ENCODE results near the gene CAMTA1.

The CAMTA1 gene

DNA sequence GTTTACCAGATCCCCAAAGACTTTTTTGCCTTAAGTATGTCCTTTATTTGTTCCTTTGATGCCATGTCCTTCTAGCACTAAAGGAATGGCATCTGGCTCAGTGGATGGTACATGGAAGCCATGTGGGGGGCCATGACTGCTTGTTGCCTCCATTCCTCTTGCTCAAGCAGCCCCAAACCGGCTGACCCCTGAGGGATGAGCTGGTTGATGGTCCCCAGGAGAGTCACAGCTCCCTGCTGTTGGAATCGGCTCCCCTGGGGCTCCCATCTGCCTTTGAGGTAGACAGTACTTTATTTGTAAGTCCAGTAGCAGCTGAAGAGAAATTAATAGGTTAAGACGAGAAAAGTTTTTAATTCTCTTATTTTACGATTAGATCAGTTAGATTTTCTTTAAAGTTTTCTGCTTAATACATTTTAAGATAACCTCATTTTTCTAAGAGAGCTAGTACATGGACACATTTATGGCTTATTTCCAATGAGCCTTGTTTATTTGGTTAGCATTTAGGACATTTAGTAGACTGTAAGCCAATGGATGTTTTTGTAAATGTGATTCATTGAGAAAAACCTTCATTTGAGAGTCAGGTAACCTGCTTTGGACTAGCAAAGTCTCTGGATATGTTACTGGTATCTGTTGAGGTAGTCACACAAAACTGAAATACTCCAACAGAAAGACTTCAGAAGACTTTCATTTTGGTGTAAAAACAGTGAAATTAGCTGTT lies 88.2 kb downstream of the CAMTA1 start:
- DNase-seq (ENCODE audit: low read depth, low spot score), result no peak

DNA sequence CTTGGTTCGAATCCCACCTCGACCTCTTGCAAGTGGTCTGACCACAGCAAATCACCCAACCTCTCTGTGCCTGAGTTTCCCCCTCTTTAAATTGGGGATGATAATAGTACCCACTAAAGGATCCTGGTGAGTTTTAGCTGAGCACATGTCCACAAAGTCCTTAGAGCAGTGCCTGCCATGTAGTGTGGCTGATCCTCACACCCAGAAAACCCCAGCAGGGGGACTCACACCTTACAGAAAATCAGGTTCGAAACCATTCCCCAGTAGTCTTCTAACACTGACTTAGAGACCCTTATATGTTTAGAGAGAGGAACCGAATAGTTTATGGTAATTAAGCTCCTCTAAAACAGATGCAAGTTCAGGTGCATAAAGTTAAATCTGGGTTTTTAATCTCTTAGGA lies 89.0 kb downstream of the CAMTA1 start:
- no peak for DNase-seq (ENCODE audit: low read depth, low spot score)

DNA sequence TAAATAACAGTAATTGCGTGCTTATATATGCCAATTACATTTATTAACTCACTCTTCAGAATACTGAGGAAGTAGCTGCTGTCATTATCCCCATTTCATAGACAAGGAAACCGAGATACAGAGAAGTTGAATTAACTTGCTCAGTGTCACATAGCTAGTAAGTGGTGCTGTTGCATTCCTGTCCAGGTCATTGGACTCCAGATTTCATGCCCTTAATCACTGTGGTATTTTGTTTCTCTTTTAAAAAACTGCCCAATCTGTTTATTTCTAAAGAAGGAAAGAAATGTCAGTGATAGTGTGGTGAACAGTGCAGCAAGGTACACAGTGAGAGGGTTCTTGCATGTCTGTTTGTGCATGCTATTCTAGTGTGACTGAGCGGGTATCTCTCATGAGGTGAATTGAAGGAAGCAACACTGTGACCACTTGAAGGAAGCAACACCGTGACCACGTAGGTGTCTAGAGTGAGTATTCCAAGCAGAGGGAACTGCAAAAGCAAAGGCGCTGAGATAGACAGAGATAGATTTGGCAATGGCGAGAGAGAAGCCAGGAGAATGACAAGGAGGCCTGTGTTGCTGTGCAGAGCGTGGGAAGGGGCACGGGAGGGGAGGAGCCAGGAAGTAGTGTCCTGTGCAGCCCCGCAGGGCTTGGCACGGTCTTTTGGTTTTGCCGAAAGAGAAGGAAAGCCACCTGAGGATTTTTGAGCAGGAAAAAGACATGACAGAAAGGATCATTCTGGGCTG lies 95.9 kb downstream of the CAMTA1 start:
- no peak for DNase-seq (ENCODE audit: low read depth, low spot score)

DNA sequence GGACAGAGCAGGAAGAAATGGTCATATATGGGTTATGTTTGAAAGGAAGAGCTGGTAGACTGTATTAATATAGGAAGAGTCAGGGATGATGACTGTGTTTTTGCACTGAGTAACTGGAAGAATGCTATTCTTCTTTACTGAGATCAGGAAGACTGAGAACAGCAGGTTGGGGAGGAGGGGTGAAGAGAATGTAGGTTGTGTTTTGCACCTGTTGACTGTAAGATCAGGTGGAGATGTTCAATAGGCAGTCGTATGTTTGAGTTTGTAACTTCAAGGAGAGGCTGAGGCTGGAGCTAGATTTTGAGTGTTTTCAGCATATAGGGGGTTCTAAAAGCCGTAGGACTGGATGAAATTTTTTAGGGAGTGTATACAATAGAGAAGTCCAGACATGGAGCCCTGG lies 97.2 kb downstream of the CAMTA1 start:
- no peak for DNase-seq (ENCODE audit: low read depth, low spot score)

DNA sequence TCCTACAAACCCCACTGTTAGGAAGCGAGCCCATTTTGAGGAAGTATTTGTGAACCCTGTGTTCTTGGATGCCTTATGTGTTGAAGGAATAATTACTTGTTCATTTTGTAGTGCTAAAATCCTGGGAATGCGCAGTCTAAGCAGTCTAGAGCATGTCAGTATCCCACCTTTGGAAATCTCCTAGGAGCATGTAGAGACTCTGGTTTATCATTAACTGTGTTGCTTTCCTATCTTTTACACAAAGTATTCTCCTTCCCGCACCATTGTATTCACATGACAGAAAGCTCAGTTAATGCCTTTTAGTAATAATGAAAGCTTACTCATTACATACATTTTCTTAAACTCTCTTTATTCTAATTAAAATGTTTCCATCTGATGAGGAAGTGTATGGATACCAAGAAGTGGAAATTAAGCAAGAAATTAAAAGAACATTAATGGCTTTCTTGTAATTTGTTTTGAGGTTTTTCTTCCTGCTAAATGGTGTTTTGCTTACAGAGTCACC lies 99.4 kb downstream of the CAMTA1 start:
- DNase-seq (ENCODE audit: low read depth, low spot score), result no peak

DNA sequence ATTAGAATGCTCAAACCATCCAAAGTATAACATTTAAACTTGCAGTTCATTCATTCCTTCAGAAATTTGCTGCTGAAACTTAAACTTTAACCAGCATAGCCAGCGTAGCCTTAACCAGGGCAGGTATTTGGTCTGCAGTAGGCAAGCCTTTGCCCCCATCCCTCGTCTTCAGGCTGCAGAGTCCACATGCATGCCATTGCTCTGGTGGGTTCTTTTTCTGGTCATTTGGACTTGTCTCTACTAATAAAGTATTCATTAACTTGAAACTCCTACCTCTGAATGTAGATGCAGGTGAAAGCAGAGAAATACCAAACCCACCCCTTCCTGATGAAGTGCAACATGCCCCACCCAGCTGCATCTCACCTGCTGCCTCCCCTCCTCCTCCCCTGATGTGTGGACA lies 100.2 kb downstream of the CAMTA1 start:
- DNase-seq (ENCODE audit: low read depth, low spot score), result no peak

DNA sequence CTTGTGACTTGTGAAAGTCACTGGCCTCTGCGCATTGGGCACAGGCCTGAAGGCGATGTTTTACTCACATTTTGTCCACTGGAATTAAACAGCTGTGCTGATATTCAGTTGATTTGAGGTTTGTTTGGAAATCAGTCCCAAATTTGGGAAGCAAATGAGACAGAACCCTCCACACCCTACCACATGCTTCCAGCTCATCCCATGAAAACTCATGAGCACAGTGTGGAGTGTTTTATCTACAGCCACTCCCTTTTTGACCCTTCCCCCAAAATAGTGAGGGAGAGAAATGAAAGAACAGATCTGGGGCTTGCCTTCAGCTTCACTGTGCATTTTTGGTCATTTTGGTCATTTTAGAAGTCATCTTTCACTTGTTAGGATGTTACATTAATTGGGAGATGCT lies 101.3 kb downstream of the CAMTA1 start:
- no peak for DNase-seq (ENCODE audit: low read depth, low spot score)

DNA sequence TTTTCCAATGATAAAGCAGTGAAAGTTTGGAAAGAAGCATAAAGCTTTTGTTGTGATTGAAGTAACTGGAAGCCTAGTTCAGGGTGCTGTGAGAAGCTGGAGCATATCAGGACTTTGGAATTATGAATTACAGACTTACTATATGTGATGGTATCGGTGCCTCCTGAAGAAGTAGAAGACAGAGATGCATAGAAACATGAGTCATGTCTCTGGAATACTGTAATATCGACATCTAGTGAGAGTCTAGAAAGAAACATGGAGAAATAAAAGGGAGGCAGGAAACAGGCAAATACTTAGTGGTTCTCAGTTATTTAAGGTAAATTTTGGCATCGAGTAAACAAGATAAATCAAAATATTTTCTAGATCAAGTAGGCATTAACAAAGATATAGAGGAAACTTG lies 103.0 kb downstream of the CAMTA1 start:
- DNase-seq (ENCODE audit: low read depth, low spot score), result no peak

DNA sequence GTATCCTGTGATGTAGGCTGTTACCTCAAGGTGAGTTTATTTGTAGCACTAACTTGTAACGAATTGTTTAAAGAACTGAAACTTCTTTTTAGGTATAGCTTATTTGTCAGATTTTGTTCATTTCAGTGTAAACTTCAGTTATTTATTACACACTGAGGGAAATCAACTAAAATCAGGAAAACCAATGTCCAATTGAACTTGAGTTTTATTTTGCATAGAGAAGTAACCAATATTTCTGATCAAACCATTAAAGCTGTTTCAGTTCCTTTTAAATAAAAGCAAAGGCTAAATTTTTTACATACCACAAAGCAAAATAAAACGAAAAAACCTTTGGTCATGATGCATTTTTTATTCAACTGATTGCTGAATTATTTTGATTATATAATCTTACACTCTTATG lies 103.6 kb downstream of the CAMTA1 start:
- no peak for DNase-seq (ENCODE audit: low read depth, low spot score)

DNA sequence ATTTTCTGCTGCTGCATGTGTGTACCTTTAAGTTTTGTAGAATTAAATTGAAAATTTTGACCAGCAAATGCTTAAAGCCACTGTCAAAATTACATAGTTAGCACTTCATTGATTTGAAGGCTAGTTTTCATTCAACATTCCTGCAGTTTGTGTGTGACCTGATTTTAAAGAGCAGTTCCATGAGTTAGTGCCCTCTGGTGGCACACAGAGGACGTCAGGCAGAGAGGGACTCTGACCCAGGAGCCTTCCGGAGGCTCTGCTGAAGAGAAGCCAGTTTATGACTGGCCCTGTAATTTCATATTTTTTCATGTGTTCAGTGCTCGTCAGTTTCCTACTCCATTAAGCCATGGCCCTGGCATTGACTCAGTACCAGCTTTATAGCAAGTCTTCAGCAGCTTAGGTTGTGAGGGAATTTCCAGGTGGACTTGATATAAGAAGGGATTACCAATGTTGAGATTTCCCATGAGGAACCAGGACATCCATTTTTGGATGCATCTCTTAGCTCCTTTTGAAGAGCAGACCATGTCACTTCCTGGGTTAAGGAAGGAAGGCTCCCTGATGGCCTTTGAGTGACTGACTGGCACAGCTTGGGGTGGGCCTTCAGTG lies 104.7 kb downstream of the CAMTA1 start:
- DNase-seq (ENCODE audit: low read depth, low spot score), result peak; percentile 63

DNA sequence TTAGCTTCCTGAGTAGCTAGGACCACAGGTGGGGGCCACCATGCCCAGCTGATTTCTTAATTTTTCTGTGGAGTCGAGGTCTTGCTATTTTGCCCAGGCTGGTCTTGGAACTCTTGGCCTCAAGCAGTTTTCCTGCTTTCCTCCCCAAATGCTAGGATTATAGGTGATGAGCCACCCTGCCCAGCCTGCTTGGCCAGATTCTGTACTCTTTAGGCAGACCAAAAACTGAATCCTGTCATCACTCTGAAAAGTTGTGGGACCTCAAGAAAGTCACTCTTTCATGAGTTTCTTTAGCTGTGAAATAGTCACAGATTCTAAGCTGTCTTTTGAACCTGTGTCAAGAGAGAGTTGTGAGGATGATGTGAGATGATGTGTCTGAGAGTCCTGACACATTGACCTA lies 105.4 kb downstream of the CAMTA1 start:
- no peak for DNase-seq (ENCODE audit: low read depth, low spot score)

DNA sequence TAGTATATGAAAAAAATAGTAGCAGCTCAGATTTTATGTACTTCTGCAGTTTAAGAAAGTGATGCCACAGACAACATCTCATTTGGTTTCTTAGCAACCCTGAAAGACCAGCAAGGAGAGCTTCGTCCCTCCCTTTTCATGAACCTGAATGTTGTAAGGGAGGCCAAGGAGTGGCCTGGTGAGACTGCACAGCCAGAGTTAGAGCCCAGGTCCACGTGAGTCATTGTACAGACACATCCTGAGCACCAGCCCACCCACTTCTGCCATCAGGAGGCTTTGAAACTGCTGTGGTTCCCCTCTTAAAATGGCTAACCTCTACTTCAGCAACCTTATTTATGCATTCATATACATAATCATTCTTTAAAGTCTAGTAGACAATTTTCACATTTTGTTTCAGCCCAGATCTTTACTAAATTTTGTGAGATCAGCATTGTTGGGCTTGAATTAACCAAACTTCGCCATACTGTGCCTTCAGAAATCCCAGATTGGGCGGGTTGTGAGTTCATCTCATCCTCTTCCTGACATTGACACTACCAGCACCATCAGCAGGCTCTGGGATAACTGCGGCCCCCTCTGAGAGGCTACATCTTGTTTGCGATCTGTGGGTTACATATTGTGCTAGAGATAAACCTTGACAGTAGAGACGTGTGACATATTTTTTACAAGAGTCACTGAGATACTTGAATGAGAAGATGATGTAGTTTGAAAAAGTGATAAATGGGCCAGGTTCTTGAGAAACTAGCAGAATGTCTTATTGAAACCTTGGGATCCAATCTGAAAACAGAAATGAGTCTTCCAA lies 106.7 kb downstream of the CAMTA1 start:
- DNase-seq (ENCODE audit: low read depth, low spot score), result no peak

DNA sequence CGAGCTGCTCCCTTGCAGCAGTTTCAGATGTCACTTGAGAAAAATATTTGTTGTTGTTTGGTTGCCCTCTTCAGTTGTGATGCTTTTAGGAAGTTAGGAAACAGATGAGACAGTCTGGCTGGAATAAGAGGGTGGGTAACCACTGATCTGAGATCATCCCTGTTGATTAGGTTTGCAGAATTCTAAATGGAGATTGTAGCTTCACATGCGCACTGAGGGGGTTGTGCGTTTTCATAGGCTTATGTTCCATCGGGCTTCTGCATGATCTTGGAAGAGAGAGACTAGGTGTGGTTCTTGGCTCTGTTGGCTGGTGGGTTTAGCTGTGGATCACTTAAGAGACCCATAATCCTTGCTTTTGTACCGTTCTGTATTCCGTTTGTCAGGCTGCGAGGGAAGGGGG lies 108.1 kb downstream of the CAMTA1 start:
- no peak for DNase-seq (ENCODE audit: low read depth, low spot score)

DNA sequence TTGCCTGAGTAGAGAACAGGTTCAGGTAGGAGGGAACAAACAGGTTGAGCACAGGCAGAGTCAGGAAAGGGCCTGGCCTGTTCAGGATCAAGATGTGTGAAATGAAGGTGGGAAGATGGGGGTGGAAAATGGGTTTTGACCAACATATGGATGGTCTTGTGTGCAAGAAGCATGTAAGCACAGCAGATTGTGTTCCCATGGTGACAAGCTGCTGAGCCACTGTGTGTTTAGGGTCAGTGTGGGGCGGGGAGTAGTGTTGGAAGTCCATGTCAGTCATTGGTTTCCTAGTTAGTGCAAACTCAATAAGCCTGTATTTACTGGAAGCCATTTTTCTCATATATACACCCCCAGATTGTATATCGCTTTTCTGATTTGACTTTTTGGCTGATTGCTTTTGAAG lies 111.9 kb downstream of the CAMTA1 start:
- no peak for DNase-seq (ENCODE audit: low read depth, low spot score)

DNA sequence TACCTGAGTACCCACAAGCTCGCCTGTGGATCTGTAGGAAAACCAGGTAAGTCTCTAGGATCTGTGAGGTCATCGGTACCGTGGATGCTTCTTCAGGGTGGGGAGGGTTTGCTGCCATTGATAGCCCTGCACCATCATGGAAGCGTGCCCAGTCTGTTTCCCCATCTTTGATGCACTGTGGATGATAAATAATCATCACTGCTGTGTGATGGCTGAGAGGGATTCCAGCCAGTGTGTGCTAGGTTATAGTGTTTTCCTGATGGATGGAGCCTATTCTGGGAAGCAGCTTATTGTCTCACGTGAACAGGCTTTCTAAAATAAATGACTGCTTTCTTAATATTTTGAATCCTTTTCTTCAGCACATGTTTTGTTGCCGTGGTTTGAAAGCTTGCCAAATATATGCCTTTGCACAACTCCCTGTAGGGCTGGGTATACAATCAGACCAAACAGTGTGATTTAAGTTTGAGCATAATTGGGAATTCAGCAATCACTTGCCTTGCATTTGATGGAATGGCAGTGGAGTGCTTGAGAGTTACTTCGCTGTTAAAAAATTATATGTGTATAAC lies 113.8 kb downstream of the CAMTA1 start:
- DNase-seq (ENCODE audit: low read depth, low spot score), result no peak

DNA sequence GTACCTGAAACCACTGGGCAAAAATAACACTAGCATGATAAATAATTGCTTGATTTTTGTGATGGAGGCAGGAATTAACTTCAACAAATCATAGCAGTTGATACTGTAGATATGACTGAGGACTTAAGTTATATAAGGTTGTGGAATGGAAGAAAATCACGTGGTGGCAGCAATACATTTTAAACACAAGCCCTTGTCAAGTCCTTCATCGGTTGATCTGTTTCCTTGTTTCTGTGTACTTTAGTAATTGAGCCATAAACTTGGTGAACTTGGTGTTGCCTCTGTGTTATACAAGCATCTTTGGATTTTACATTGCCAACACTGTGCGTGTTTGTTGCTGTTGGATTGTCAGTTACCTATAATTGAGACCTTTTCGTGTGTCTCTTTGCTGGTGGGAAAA lies 114.4 kb downstream of the CAMTA1 start:
- DNase-seq (ENCODE audit: low read depth, low spot score), result no peak

DNA sequence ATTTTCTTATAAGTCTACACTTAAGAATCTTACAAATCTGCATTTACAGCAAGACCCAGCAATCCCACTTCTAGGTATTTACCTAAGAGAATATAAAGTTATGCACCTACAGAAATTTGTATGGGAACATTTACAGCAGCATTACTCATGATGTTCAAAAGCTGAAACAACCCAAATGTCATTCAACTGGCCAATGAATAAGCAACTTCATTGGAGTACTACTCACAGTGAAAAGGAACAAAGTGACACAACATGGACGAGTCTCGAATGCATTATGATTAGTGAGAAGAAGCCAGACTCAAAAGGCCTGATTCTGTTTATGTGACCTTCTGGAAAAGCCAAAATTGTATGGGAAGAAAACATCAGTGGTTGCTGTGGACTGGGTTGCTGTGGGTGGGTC lies 116.9 kb downstream of the CAMTA1 start:
- no peak for DNase-seq (ENCODE audit: low read depth, low spot score)

DNA sequence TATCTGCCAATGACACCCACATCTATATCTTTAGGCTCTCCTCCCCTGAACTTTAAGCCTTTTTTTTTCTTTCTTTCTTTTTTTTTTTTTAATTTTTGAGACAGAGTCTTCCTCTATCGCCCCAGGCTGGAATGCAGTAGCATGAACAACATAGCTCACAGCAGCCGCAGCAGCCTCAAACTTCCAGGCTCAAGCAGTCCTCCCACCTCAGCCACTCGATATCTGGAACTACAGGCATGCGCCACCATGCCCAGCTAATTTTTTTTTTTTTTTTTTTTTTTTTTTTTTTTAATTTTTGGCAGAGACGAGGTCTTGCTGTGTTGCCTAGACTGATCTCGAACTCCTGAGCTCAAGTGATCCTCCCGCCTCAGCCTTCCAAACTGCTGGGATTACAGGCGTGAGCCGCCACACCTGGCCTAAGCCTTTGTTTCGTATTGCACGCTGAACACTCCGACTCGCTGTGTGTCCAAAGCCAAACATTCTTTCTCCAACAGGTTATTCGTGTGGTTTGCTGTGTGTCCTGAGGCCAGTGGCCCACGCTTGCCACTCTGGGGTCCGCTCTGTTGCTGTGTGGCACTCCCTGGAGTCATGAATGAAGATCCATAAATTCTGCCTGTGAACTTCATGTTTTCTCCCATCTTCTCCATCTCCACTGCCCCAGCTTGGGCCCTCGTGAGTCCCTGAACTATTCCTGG lies 119.4 kb downstream of the CAMTA1 start:
- no peak for DNase-seq (ENCODE audit: low read depth, low spot score)

DNA sequence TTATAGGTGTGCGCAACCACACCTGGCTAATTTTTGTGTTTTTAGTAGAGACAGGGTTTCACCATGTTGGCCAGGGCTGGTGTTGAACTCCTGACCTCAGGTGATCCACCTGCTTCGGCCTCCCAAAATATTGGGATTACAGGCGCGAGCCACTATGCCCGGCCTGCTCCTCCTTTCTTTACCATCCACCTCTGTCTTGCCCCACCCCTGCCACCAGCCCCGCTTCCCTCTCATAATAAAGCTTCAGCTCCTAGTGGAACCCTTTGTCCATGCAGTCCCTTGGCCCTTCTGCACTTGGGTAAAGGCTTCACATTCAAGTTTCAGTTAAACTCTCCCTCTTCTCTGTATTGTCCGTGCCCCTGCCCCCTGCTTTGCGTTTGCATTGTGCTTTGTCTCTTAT lies 120.1 kb downstream of the CAMTA1 start:
- no peak for DNase-seq (ENCODE audit: low read depth, low spot score)

DNA sequence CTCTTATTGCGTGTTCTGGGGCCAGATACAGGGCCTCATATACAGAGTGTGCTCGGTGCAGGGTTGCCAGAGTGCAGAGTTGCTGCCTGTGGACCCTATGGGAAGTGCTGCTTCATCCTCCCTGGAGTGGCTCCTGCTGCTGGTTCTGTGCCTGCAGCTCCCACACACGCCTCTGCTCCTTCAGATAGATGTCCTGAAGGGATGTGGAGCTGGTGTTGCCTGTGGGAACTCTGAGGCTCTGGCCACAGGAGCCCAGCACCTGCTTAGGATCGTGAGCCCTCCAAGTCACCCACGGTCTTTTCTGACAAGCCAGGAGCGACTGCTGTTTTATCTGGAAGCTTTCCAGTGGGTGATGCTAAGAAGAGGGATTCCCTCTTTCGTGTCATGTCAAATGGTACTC lies 120.5 kb downstream of the CAMTA1 start:
- DNase-seq (ENCODE audit: low read depth, low spot score), result no peak

DNA sequence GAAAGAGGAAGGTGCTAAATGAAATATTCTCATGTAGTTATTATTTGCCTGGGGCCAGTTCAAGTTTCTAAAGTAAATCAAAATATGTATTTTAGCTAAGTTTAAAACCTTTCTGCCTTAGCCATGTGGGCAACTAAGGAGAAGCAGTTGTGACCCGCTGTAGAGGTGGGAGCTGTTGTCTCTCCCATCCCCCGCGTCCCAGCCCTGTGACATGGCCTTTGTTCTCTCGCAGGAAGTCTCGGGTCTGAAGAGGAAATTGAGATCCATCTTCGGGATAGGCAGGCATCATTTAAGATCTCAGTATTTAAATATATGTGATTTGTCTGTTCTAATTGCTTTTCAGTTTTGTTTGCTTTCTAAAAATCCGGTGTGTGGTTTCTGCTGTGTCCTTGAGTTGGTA lies 121.5 kb downstream of the CAMTA1 start:
- no peak for DNase-seq (ENCODE audit: low read depth, low spot score)
